ENCODE data around the gene DNAH11. TPM values are rescaled to one million over a fixed set of nuclear protein-coding genes. Genes with fewer than 3 reads are reported as not detected.
A peak's percentile ranks its signal among the peaks of the same experiment; 100 is the strongest.

Gene DNAH11
- total RNA-seq, 4 donors from 2014 or later = 0.35 to 19.0 (median 3.2) TPM

DNA sequence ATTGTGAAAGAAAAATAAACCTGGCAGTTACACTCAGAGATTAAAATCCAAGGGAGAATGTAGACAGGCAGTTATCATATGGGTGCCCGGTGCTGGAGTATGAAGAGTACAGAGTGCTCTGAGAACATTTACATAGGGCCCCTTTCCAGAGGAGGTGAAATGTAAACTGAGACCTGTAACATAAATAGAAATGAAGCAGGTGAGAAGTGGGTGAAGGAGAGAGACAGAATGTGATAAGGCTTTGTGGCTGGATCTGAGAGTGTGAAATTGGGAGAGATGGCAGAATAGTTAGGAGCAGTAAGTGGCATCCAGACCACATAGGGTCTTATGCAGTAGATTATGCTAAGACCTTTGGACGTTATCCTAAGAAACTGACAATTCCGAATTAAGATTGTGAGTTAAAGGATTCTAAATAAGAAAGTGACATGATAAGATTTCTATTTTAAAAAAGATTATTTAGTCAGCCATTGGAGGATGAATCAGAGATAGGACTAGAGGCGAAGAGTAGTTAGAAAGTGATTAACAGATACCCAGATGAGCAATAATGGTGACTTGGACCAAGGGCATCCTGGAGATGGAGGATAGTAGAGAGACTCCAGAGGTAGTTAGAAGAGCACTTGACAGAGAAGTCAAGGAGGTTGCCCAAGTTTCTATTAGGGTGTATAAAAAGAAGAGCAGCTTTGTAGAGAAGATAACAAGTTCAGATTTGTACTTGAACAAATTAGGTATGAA, 36.7 kb downstream of the DNAH11 start:
- H3K27ac ChIP-seq = peak overlapping the region in 2 of 4 donors; percentile 46 to 55
- peaks cover 0 to 3% (median 0%) of the 10 kb centered on the region in 4 donors for H3K9me3 ChIP-seq
- no peak for DNase-seq
- no peaks in the 10 kb centered on the region for H3K4me1 ChIP-seq
- no peak overlapping the region for H3K4me3 ChIP-seq
- no peaks in the 10 kb centered on the region for H3K27me3 ChIP-seq
- TF ChIP-seq POLR2A (IDR thresholded peaks at IDR 0.05) (no peak), CTCF (IDR thresholded peaks at IDR 0.05) (no peak)
- H3K36me3 ChIP-seq = no peaks in the 10 kb centered on the region

GRCh38 chr7:21580073-21580521, 37.3 kb downstream of the DNAH11 start:
- H3K9me3 ChIP-seq = peaks cover 0 to 3% (median 0%) of the 10 kb centered on the region in 4 donors
- no peak for DNase-seq
- no peaks in the 10 kb centered on the region for H3K27me3 ChIP-seq
- no peaks in the 10 kb centered on the region for H3K4me1 ChIP-seq
- no peak overlapping the region for H3K4me3 ChIP-seq
- H3K36me3 ChIP-seq = no peaks in the 10 kb centered on the region
- H3K27ac ChIP-seq = peak overlapping the region in 2 of 4 donors; percentile 46 to 55
- TF ChIP-seq CTCF (IDR thresholded peaks at IDR 0.05) = no peak
- no peak for TF ChIP-seq POLR2A (IDR thresholded peaks at IDR 0.05)

DNA sequence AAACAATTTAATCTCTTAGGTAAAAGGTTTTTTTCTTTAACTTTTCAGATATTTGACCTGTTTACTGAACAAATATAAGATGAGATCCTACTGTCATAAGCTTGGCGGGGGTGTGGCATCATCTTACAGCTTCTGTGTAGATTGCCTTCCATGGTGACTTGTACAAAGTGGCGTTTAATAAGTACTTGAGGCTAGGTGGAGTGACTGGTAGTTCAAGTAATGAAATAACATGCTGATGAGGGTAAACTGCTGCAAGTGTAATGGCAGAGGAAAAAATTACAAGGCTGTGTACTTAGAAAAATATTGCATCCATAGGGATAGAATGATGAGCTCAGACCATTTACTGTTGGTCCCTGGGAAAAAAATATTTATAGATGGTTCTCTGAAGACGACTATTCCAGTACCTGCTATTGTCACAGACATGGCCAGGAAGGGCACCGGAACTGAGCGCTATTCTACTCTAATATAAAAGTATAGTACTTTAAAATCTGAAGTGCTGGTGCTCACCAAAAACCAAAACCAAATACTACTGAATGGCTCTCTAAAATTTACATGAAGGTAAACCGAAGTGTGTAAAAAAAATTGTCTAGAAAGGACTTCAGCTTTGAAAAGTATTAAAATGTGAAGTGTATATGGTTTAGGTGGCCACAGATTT, 42.4 kb downstream of the DNAH11 start:
- no peak for DNase-seq
- H3K27me3 ChIP-seq = no peaks in the 10 kb centered on the region
- TF ChIP-seq CTCF (IDR thresholded peaks at IDR 0.05) (no peak), POLR2A (IDR thresholded peaks at IDR 0.05) (no peak)

GRCh38 chr7:21587139-21587784, 44.4 kb downstream of the DNAH11 start:
- peaks cover 0 to 3% (median 0%) of the 10 kb centered on the region in 4 donors for H3K9me3 ChIP-seq
- no peak for DNase-seq
- TF ChIP-seq CTCF (IDR thresholded peaks at IDR 0.05) (no peak), POLR2A (IDR thresholded peaks at IDR 0.05) (no peak)
- H3K4me1 ChIP-seq = no peaks in the 10 kb centered on the region
- H3K4me3 ChIP-seq = no peak overlapping the region
- no peaks in the 10 kb centered on the region for H3K36me3 ChIP-seq
- no peak overlapping the region for H3K27ac ChIP-seq
- H3K27me3 ChIP-seq = no peaks in the 10 kb centered on the region

More for the DNA sequence above, 42.4 kb downstream of the DNAH11 start:
- H3K4me3 ChIP-seq = no peak overlapping the region
- peaks cover 0 to 3% (median 0%) of the 10 kb centered on the region in 4 donors for H3K9me3 ChIP-seq
- no peak overlapping the region for H3K27ac ChIP-seq
- H3K36me3 ChIP-seq = no peaks in the 10 kb centered on the region
- no peaks in the 10 kb centered on the region for H3K4me1 ChIP-seq

DNA sequence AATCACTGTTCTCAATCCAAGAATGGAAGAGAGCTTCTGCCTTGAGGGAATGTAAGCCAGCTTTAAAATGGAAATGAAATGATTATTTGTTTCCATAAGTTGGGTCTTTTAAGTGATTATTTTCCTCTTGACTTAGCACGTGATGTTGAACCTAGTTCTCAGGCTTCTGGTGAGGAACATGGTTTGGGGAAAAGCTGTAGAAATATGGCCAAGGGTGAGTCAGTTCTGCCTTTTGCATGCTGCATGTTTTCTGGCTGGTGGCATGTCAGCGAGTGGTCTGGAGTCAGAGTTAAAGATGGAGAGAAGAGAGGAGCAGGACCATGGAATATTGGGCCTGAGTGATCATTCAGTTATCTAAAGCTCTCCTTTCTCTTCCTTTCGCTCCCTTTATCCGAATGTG, 54.0 kb downstream of the DNAH11 start:
- Histone ChIP-seq H3K27ac (no peak overlapping the region), H3K4me1 (no peaks in the 10 kb centered on the region), H3K36me3 (no peaks in the 10 kb centered on the region), H3K27me3 (no peaks in the 10 kb centered on the region), H3K4me3 (no peak overlapping the region), H3K9me3 (no peaks in the 10 kb centered on the region)
- TF ChIP-seq CTCF (IDR thresholded peaks at IDR 0.05) (no peak), POLR2A (IDR thresholded peaks at IDR 0.05) (no peak)
- DNase-seq = no peak
